ENCODE results near the gene EXT2.

The EXT2 gene

DNA sequence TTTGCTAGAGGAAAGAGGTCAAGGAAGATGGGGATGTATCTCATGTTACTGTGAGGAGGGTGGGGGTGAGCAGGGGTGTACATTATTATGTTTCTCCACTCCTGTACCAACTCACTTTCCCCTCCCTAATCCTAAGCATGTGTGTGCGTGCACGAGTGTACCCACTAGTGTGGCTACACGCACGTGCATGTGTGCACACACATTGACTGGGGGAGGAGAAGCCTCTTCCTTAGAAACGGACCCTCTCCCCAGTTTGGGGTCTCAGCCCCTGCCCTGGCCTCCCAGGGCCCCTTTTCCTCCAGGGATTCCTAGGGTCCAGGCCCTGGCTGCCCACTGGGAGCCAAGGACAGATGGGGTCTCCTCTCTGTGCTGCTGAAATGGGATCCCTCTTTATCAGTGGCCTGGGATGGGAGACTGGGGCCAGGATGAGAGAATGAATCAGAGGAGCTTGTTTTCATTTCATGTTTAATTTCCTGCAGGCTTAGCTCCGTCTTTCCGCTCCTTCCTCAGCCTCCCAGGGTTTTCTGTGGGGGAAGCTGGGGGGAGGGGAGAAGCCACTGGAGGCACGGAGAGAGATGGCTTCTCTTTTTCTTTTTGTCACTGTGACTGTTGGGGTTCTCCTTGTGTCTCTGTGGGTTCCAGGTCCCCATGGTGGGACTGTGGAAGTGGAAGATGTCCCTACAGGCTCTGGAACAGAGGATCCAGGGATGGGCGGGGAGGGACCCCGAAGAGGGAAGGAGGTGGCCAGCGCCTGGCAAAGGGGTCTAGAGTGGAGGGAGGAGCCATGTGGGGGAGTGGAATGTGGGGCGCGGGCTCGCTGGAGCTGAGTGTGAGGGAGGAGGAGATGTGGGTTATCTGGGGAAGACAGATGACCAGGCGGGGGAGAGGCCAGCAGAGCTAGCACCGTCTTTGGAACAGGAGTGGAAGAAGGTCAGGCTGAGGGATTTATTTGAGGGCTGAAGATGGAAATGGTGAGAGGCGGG lies 174.2 kb downstream of the EXT2 start:
- no peak for DNase-seq

DNA sequence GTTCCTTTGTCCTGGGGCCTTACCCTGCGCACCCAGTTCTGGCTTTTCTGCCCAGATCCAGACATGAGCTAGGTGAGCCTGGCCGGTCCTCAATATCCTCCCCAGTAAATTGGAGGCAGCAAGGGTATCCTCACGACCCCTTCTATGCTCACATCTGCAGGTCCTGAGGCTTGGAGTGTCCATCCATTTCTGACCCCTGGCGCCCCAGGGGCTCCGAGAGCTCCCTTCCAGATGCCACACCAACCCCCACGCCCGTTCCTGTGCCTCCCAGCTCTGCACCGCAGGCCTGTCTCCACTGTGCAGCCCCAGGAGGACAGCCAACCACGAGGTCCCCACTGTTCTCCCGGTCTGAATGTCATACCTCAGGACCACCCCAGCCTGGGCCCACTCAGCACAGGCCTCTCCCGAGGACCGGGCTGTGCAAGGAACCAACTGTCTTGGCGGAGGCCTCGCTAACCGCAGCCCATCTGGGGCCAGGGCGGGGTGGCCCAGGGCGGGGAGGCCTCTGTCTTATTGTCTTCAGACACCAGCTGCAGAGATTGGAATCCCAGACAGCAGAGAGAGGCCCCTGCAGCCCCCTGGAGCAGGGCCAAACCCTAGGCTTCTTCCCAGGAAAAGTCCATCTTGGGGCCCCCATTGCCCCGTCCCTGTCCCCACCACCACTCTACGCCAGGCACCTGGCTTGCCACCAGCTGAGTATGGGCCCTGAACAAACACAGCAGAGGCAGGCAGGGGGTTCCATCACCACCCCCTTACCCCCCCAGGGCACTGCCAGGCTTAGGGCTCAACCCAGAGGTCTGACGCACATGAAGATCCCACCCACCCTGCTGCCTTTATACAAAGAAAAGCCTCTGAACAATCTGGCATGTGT lies 175.2 kb downstream of the EXT2 start:
- no peak for DNase-seq

DNA sequence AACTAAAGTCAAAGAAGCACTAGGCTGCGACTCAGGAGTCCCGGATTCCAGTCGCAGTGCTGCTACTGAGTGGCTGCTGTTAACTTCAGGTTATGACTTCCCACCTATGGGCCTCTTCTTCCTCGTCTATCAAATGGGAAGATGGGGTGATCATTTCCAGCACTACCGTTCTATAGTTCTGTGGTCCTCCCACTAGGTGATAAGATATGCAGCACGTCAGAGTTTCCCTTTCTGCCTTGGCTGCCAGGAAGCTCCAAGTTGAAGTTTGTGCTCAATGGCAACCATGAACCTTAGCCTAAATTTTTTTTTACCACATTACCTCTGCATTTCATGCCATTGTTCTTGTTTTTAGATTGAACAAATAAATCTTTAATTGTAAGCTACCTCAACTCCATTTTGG lies 175.8 kb downstream of the EXT2 start:
- DNase-seq, result no peak

DNA sequence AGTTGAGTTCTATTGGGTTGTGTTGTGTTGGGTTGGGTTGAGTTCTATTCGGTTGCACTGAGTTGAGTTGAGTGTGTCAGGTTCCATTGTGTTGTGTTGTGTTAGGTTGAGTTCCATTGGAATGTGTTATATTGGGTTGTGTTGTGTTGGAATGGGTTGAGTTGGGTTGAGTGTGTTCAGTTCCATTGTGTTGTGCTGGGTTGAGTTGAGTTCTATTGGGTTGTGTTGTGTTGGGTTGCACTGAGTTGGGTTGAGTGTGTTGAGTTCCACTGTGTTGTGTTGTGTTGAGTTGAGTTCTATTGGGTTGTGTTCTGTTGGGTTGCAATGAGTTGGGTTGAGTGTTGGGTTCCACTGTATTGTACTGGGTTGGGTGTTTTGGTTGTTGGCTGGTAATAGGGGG lies 178.9 kb downstream of the EXT2 start:
- DNase-seq, result no peak

DNA sequence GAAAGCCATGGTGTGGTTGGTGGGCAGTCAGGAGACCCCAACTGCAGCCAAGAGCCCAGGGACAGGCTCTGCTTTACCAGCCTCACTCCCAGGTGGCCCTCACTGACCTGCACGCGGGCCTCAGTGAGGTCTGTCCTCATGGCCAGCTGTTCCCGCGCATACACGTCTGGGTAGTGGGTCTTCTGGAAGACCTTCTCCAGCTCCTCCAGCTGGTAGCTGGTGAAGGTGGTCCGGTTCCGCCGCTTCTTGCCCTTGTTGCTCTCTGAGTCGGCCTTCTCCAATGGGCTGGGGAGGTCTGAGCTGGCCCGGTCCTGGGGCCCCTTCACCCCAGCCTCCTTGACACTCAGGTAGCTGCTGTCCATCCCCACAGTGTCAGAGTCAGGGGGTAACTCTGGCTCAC lies 179.8 kb downstream of the EXT2 start:
- DNase-seq, result no peak

DNA sequence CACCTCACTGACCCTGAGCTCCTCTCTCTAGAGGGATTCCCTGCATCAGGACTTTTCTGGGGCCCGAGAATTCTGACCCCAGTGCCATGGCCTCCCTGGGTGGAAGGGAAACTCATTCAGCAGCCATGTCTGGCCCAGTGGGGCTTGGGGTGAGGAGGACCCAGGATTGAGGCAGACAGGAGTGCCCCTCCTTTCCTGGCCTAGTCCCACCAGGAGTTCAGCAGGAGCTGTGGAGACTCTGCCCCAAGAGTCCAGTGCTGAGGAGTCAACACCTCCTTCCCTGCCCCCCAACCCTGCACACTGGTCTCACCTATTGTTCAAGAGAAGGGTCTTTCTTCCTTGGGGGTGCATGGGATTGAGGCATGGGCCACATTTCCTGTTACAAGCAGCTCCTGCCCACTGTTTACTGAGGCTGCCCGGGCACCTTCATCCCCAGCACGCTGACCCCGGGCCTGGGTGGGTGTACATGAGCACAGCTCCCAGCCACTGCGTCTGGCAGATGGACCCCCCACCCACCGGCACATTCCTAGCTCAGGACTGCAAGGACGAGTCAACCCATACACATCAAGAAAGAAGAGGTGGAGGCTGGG lies 180.6 kb downstream of the EXT2 start:
- no peak for DNase-seq

DNA sequence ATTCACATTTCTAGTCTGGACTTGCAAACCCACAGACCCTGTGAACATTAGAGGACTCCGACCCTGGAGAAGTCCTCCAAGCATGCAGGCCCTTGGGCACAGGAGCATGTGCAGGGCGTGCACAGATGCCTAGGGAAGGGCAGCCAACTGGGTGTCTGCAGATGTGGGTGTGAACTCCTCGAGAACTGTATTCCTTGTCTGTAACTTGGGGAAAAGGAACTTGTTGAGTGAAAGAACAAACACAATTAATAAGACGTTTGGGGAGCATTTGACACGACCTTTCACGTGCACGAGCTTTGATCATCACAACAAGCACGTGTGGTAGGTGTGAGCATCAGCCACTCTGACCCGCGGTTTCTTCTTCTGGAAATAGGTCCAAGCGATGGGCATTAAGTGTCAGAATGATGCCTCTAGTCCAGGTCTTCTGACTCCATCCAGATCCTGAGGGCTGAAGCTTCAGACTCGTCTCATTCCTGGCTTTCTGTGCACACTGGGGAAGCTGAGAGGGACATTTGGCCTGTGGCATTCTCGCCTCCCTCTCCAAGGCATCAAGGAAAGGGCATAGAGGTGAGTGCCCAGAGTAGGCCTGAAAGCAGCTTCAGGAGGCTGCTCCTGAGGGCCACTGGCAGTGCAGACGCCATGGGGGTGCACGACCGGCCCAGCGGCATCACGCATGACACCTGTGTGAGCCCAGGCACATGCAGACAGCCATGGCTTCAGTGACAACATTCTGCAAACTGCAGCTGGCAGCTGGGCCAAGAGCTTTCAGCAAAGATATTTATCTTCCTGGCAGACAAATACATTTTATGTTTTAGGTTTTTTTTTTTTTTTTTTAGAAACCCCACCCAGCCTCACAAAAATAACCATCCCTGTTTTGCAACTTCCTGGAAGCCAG lies 182.0 kb downstream of the EXT2 start:
- no peak for DNase-seq

DNA sequence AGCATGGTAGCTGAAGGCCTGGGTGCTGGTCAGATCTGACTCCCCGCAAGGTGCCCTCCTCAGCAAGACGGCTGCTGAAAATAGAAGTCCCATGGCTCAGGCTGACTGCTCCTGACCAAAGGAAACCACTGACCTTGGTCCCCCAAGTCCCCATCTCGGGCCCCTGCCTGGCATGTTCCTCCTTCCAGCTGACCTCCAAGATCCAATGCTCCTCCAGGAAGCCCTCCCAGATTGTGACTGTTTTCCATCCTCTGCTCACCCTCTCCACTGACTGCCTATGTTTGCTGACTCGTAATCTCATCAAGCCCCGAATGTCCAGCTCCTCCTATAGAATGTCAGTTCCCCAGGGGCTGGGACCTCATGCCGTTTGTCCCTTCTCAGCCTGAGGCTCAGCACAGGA lies 184.0 kb downstream of the EXT2 start:
- DNase-seq, result no peak

DNA sequence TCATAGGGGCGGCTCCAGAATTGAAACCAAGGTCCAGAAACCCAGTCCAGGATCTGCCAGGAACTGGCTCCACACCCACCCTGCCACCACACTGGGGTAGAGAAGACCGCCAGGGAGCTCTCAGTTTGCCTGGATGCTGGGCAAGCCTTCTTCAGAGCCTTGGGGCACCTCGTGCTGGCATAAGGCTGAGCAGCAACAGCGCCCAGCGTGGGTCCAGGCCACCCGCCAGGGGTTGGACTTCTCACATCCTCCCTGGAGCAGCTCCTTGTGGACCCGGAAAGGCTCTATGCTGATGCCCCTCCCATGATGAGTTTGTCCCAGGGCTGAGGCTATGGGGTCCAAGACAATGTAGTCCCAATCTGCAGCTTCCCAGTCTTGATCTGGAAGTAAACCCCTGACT lies 184.8 kb downstream of the EXT2 start:
- no peak for DNase-seq

DNA sequence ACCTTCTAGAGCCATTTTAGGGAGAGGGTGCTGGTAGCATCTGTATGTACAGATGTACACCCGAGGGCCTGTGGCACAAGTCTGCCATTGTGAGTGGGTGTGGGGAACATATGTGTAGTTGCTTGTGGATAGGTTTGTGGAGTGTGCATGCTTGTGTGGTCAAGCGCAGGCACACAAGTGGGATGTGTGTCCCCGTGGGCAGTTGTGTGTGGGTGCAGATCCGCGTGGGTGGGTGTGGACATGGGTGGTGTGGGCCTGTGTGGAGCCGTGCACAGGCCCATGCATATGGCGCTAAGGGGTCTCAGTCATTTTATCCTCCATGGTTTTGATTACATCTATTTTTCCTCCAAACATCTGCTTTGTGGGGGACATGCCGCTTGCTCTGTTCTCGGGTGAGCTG lies 185.7 kb downstream of the EXT2 start:
- DNase-seq, result no peak

DNA sequence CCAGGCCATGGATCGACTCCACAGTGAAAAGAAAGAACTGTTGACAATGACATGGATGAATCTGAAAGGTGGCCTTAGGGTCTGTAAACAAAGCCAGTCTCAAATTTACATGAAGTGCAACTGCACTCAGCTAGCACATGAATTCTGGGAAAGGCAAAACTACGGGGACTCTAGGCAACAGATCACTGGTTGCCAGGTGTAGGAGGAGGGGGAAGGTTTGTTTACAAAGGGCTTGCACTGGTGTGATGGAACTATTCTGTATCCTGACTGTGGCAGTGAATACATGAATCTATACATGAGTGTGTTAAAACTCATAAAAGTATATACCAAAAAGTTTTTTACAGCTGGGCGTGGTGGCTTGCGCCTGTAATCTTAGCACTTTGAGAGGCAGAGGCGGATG lies 187.1 kb downstream of the EXT2 start:
- DNase-seq, result no peak

DNA sequence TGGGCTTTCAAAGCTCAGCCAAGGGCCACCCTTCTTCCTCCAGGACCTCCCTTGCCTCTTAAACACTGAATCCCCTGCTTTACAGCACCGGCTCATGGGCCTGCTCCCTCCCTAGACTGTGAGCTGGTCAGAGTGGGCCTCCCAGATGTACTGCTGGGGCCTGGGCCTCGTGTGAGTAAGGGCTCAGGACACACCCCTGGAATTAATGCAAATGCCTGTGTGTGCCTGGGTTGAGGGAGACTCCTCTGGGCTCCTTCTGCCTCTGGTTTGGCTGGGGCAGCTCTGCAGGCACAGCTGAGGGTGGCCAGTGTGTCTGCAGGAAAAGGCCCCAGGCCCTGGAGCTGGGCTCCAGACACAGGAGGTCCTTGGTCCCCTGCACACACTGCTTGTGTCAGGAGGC lies 190.3 kb downstream of the EXT2 start:
- no peak for DNase-seq

DNA sequence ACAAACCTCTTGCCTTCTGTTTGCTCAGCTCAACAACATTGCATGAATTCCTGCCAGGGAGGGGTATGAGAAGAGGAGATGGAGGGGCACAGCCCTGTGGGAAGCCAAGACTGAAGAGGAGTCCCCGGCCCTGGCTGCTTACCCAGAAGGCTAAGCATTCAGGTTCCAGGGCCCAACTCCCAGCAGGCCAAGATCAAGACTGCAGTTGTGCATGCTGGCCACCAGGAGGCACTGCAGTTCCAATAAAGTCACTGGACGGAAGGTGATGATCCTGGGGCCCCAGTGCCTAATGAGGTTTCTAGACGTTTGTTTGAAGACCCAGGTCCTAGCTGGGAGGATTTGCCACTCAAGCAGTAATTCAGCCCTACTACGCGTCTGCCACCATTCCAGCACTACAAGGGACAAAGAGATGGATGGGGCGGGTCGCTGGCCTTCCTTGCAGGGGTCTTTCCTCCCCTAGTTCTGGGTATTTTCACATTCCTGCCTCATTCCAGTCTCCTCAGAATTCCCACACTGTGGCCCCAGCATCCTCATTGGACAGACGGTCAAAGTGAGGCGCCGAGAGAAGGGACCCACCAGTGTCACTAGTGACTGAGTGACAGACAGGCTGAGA lies 190.9 kb downstream of the EXT2 start:
- peak; percentile 72 for DNase-seq

DNA sequence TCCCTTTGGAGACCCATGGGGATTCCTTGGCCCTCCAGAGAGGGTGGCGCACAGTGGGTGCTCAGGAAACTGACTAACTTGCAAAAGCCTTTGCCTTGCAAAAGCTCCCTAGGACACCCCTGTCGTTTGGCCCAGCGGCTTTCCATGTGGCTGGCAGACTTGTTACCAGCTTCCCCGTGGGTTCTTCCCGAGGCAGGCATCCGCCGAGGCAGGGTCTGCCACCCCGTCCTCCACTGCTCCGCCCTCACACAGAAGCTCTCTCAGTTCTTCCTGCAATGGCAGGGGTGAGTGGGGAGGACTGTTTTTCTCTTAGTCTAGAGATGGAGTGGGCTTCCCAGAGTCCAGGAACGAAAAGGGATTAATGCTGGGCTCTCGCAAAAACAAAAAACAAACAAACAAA lies 191.4 kb downstream of the EXT2 start:
- DNase-seq, result no peak

DNA sequence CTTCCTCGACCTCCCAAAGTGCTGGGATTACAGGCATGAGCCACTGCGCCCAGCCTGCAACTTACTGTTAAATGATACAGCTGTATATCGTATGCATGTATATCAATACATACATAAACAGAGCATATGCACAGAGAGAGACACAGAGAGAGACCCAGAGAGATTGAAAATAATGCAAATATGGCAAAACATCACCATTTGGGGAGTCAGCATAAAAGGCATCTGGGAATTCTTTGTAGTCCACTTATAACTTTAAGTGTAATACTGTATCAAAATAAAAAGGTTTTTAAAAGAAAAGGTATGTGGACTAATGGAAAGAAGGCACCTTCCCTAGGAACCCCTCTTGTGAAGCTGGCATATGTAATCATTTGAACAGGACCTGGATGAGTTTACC lies 192.7 kb downstream of the EXT2 start:
- no peak for DNase-seq

DNA sequence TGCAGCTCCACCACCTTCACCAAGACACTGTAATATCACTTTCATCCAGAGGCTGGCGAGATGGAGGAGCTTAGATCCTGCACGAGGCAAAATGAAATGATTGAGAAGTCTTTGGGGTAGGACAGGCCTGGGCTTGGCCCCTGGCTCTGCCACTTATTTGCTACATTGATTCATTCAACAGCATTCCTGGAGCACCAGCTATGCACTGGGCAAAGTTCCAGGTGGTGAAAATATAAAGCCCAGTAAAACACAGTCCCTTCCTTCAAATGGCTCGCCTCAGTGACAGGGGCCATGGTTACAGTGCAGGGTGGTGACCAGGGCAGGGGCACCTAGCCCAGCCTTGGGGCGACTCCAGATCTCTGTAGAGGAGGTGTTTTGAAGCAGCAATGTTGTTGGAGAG lies 194.7 kb downstream of the EXT2 start:
- DNase-seq, result no peak
